ENCODE data around the gene FAM229B. TPM values are rescaled to one million over a fixed set of nuclear protein-coding genes. Genes with fewer than 3 reads are reported as not detected.

Gene FAM229B
- total RNA-seq, 6 donors from 2014 or later = 3.1 to 14.0 (median 10.4) TPM

DNA sequence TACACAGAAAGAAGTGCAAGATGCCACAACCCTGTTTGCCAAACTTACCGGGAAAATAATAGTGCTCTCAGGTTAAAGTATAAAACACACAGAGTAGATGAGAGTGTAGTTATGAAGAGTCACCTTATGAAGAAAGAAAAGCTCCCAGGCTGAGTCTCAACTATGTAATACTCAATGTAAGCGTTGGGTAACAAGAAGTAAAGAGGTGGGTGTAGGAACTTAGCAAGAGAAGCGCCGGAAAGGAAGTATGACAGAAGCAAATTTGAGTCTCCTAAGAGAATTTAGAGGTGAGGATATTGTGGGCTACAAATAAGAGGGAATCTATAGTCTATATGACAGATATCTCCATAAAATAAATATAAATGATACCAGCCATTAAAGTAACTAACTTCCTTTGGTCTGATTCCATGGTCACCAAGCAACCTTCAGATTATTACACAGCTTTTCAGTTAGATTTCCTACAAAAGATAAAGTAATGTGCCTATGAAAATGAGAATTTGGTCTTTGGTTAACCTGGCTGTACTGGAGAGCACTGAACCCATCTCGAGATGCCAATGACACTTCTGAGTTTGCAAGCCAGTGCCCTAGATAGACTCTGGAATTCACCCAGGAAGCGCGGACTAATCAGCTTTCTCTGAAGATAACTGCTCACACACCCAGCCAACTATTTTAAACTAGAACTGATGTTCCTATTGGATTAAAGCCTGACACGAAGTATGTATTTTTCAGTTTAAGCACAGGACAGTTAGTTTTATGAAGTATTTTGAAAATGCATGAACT lies 1.9 kb upstream of the FAM229B start:
- DNase-seq (no peak), ATAC-seq (ENCODE audit: low FRiP score in 2 of 2) (no peak)
- H3K36me3 ChIP-seq = peaks cover 0 to 28% (median under 1%) of the 10 kb centered on the region in 4 donors
- H3K27ac ChIP-seq = no peak overlapping the region
- TF ChIP-seq, protein P1, sequence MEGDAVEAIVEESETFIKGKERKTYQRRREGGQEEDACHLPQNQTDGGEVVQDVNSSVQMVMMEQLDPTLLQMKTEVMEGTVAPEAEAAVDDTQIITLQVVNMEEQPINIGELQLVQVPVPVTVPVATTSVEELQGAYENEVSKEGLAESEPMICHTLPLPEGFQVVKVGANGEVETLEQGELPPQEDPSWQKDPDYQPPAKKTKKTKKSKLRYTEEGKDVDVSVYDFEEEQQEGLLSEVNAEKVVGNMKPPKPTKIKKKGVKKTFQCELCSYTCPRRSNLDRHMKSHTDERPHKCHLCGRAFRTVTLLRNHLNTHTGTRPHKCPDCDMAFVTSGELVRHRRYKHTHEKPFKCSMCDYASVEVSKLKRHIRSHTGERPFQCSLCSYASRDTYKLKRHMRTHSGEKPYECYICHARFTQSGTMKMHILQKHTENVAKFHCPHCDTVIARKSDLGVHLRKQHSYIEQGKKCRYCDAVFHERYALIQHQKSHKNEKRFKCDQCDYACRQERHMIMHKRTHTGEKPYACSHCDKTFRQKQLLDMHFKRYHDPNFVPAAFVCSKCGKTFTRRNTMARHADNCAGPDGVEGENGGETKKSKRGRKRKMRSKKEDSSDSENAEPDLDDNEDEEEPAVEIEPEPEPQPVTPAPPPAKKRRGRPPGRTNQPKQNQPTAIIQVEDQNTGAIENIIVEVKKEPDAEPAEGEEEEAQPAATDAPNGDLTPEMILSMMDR (IDR thresholded peaks at IDR 0.05) = no peak
- TF ChIP-seq EP300 (IDR thresholded peaks at IDR 0.05) = no peak
- TF ChIP-seq POLR2A (IDR thresholded peaks at IDR 0.05) = no peak
- no peak for TF ChIP-seq POLR2AphosphoS5 (IDR thresholded peaks at IDR 0.05)
- peaks cover 3 to 12% (median 11%) of the 10 kb centered on the region in 4 donors for H3K4me1 ChIP-seq
- H3K9me3 ChIP-seq = no peaks in the 10 kb centered on the region
- H3K27me3 ChIP-seq = no peaks in the 10 kb centered on the region
- H3K4me3 ChIP-seq = no peak overlapping the region
- 83 to 84% methylated on average over 8 of the region's 8 CpGs for WGBS, 2 donors

- no peak for DNase-seq
- WGBS, 2 donors = 0 to 1% methylated on average over 8 of the region's 8 CpGs
These were observed 651 bp upstream of the FAM229B start for GRCh38 chr6:112086744-112087135.

DNA sequence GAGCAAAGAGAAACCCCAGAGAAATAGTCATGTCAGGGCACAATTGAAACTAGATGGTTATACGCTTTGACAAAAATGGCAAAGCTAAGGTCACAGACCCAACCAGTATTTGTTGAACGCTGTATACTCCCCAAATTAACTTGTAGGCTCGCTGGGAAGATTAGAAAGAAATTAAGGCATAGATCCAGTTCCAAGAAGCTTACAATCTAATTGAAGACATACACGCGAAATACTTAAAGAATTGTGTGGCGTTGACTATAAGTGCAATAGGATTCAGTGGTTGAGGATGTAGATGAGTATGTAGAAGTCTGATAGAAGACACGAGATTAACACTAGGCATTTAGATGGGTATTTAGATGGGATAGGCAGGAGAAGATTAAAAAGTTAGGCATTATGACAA lies 525 bp downstream of the FAM229B start:
- TF ChIP-seq EP300 (IDR thresholded peaks at IDR 0.05) = no peak
- TF ChIP-seq, protein P1 (IDR thresholded peaks at IDR 0.05) = no peak
- no peak for TF ChIP-seq POLR2AphosphoS5 (IDR thresholded peaks at IDR 0.05)
- TF ChIP-seq POLR2A (IDR thresholded peaks at IDR 0.05) = no peak
- no peak for ATAC-seq (ENCODE audit: low FRiP score in 2 of 2)
- peaks cover 3 to 12% (median 11%) of the 10 kb centered on the region in 4 donors for H3K4me1 ChIP-seq
- 20 to 25% methylated on average over 7 of the region's 7 CpGs for WGBS, 2 donors
- H3K27ac ChIP-seq = peak overlapping the region; percentile 77 to 87 (median 84)
- peak overlapping the region; percentile 64 to 88 (median 69) for H3K4me3 ChIP-seq
- DNase-seq = no peak
- H3K9me3 ChIP-seq = no peaks in the 10 kb centered on the region
- H3K36me3 ChIP-seq = peaks cover 0 to 15% (median 0%) of the 10 kb centered on the region in 4 donors
- H3K27me3 ChIP-seq = no peaks in the 10 kb centered on the region

More at GRCh38 chr6:112086744-112087135, 651 bp upstream of the FAM229B start:
- Histone ChIP-seq H3K4me3 (peak overlapping the region; percentile 64 to 88 (median 69)), H3K36me3 (peaks cover 0 to 22% (median 0%) of the 10 kb centered on the region in 4 donors), H3K27ac (peak overlapping the region; percentile 77 to 87 (median 84)), H3K9me3 (no peaks in the 10 kb centered on the region), H3K4me1 (peaks cover 3 to 12% (median 11%) of the 10 kb centered on the region in 4 donors), H3K27me3 (no peaks in the 10 kb centered on the region)
- peak; percentile 44 to 77 for ATAC-seq (ENCODE audit: low FRiP score in 2 of 2)
- TF ChIP-seq POLR2A (IDR thresholded peaks at IDR 0.05) = no peak
- no peak for TF ChIP-seq POLR2AphosphoS5 (IDR thresholded peaks at IDR 0.05)
- TF ChIP-seq EP300 (IDR thresholded peaks at IDR 0.05) = no peak
- TF ChIP-seq, protein P1 (IDR thresholded peaks at IDR 0.05) = peak in 1 of 6 experiments; percentile 11

- WGBS, 2 donors = 95 to 96% methylated on average over 2 of the region's 2 CpGs
- Histone ChIP-seq H3K27ac (no peak overlapping the region), H3K4me1 (no peaks in the 10 kb centered on the region), H3K27me3 (no peaks in the 10 kb centered on the region), H3K4me3 (no peak overlapping the region), H3K36me3 (no peaks in the 10 kb centered on the region), H3K9me3 (no peaks in the 10 kb centered on the region)
- TF ChIP-seq, protein P1 (IDR thresholded peaks at IDR 0.05) = no peak
- TF ChIP-seq EP300 (IDR thresholded peaks at IDR 0.05) = no peak
- no peak for TF ChIP-seq POLR2A (IDR thresholded peaks at IDR 0.05)
- TF ChIP-seq POLR2AphosphoS5 (IDR thresholded peaks at IDR 0.05) = no peak
- no peak for ATAC-seq (ENCODE audit: low FRiP score in 2 of 2)
- no peak for DNase-seq
These were observed 9.5 kb downstream of the FAM229B start for GRCh38 chr6:112096901-112097300.
